ENCODE results near the gene RRM2. TPM values are rescaled to one million over a fixed set of nuclear protein-coding genes. Genes with fewer than 3 reads are reported as not detected.

RRM2 gene
- polyA plus RNA-seq (ENCODE audit: insufficient read length in 4 of 4), result 10 to 100 TPM; 46.6 to 59.7 (median 51.7) TPM

DNA sequence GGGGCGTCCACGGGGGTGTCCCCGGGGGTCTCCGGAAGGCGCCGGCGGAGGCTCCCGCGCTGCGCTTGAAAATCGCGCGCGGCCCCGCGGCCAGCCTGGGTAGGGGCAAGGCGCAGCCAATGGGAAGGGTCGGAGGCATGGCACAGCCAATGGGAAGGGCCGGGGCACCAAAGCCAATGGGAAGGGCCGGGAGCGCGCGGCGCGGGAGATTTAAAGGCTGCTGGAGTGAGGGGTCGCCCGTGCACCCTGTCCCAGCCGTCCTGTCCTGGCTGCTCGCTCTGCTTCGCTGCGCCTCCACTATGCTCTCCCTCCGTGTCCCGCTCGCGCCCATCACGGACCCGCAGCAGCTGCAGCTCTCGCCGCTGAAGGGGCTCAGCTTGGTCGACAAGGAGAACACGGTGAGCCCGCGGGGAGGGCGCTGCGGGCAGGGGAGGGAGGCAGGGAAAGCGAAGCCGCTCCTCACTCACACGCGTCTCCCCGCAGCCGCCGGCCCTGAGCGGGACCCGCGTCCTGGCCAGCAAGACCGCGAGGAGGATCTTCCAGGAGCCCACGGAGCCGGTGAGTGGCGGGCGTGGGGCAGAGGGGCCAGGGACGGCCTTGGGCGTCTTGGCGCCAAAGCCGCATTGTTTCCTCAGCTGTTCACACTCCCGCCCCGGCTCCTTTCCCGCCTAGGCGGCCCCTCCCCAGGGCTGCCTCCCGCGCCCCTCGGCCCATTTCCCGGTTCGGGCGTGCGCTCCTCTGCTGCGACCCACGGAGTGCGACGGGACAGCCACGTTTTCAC, at the start of gene RRM2:
RRM2 (plus strand) TSS at position 240 of the 781 bp plus-strand sequence; CDS start at position 300, 60 bp downstream.
- DNase-seq (ENCODE audit: low read depth in 4 of 4, low spot score in 3 of 4), result peak; percentile 80 to 86 (median 83)

DNA sequence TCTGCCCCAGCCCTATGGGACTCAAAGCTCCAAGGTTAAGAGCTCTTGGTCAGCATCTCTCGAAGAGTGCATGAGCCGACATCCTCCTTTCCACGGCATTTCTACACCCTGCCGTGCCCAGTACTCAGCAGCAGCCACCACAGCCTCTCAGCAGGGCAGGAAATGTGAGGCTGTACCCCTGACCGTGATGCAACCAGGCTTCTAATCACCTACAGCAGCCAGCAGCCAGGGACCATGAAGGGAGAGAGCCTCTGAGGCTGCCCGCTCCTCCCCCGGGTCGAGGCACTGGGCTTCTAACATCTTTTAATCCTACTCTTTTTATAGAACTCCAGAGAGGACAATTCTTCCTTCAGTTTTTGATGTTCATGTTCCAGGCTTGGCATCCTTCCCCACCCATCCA, 48.8 kb upstream of the RRM2 start:
- no peak for DNase-seq (ENCODE audit: low read depth in 4 of 4, low spot score in 3 of 4)

- DNase-seq (ENCODE audit: low read depth in 4 of 4, low spot score in 3 of 4), result no peak
Measured at GRCh38 chr2:10075101-10075500, 47.4 kb upstream of the RRM2 start.

DNA sequence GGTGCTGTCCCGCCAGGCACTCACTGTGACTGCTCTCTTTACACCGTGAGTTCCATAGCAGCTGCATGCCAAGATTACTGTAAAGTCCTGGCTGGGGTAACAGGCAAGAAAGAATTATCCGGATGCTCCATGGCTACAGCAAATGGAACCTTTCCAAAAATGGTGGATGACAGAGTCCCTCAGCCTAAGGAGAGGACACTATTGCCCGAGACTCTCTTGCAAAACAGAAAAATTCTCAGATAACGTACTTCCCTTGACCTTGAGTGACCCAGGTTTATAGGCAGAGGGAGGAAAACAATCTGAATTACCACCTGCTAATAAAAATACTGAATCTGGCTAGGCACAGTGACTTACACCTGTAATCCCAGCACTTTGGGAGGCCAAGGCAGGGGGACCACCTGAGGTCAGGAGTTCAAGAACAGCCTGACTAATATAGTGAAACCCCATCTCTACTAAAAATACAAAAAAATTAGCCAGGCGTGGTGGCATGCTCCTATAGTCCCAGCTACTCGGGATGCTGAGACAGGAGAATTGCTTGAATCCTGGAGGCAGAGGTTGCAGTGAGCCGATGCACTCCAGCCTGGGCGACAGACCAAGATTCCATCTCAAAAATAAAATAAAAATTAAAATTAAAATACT, 46.8 kb upstream of the RRM2 start:
- no peak for DNase-seq (ENCODE audit: low read depth in 4 of 4, low spot score in 3 of 4)

DNA sequence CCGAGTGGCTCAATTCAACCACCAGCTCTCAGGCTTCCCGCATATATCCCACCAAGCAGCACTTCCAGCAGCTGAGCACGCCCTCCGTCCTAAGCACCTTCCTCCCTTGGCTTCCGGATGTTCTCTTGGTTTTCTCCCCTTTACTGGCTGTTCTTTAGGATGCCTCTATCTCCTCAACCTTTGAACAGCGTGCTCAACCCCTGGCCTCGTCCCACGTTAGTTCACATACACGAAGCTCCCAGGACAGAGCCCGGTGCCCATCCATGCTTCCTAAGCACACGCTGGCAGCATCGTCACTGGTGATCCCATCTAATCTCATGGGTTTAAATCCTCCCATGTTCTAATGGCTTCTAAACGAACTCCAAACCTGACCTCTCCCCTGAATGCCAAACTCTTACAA, 46.0 kb upstream of the RRM2 start:
- DNase-seq (ENCODE audit: low read depth in 4 of 4, low spot score in 3 of 4), result no peak

DNA sequence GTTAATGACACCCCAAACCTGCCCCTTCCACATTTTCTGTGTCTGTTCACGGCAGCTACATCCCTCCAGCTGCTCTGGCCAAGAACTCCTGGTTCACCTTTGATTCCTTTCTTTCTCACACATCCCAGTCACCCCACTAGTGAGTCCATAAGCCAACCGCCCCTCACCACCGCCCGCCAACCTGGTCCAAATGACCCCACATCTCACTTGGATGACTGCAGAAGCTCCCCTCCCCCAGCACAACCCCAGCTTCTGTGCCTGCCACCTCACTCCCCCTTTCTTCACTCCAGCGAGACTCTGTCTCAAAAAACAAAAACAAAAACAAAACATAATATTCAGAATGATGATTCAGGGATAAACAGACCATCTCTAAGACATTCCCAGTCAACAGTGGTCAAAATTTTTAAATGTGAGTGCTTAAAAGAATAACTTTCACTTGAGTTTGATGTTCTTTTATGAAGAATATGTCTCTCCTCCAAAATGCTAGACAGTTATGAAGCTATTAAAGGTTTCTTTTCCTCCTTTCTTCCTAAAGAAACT, 45.5 kb upstream of the RRM2 start:
- DNase-seq (ENCODE audit: low read depth in 4 of 4, low spot score in 3 of 4), result no peak

DNA sequence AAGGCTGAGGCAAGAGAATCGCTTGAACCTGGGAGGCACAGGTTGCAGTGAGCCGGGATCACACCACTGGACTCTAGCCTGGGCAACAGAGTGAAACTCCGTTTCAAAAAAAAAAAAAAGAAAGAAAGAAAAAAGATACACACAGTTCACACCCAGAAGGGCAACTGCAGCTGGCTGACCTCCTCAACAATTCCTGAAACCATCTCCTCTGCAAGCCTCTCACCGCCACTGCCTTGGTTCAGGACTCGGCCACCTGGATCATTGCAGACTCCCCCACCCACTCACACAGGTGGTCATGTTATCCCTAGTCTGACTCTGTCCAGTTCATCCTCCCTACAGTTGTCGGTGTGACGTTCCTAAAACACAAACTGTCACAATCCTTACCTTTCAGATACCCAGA, 44.5 kb upstream of the RRM2 start:
- no peak for DNase-seq (ENCODE audit: low read depth in 4 of 4, low spot score in 3 of 4)

DNA sequence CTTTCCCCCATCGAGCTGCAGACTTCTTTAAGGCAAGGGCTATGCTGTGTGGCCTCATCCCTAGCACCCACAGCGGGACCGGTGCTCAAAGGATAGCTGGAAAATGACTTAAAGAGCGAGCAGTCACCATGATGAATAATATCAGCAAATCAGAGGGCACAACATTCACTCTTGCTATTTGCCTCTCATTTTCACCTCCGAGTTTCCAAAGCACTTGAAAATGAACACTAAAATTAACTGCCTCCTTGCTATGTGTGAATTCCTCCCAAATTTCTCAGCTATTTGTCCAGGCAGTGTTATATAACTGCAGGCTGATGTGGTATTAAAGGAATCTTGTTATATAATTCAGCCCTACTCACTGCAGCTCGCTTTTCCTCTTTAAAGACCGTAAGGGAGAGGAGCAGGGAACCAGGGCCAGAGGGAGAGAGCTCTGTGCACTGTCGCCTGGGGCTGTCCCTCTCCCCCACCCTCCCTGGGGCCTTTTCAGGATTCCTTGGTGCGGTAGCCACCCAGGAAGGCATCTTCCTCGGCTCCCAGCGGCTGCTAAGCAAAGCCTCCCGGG, 43.8 kb upstream of the RRM2 start:
- no peak for DNase-seq (ENCODE audit: low read depth in 4 of 4, low spot score in 3 of 4)

GRCh38 chr2:10079266-10079869, 43.2 kb upstream of the RRM2 start:
- no peak for DNase-seq (ENCODE audit: low read depth in 4 of 4, low spot score in 3 of 4)

DNA sequence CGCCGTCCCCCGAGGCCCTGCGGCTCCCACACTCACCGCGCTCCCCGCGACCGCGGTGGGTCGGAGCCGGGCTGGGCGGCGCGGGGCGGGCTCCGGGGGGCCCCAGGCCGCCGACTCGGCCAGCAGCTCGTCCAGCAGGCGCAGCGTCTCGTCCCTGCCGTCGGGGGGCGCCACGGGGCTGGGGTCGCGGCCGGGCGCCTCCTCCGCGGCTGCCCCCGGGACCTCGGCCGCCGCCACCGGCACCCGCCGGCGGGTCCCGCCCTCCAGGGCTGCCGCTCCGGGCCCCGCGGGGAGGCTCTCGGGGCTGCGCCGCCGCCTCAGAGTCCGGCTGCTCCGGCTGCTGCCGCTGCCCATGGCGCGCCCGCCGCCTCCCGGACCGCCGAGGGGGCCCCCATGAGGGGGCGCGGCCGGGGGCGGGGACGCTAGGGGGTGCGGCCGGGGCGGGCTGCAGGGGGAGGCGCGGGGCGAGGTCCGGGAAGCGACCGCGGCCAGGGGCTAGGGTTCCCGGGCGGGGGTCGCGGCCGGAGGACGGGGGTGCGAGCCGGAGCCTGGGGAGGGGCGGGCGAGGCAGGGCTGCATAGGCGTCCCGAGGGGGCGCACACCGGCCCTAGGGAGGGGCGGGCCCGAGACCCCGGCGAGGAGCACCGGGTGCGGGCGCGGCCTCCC, 42.5 kb upstream of the RRM2 start, which contains the start of gene CYS1:
CYS1 (minus strand) TSS at position 542 of the 666 bp plus-strand sequence; CDS start at position 354, 188 bp downstream.
- DNase-seq (ENCODE audit: low read depth in 4 of 4, low spot score in 3 of 4), result no peak

DNA sequence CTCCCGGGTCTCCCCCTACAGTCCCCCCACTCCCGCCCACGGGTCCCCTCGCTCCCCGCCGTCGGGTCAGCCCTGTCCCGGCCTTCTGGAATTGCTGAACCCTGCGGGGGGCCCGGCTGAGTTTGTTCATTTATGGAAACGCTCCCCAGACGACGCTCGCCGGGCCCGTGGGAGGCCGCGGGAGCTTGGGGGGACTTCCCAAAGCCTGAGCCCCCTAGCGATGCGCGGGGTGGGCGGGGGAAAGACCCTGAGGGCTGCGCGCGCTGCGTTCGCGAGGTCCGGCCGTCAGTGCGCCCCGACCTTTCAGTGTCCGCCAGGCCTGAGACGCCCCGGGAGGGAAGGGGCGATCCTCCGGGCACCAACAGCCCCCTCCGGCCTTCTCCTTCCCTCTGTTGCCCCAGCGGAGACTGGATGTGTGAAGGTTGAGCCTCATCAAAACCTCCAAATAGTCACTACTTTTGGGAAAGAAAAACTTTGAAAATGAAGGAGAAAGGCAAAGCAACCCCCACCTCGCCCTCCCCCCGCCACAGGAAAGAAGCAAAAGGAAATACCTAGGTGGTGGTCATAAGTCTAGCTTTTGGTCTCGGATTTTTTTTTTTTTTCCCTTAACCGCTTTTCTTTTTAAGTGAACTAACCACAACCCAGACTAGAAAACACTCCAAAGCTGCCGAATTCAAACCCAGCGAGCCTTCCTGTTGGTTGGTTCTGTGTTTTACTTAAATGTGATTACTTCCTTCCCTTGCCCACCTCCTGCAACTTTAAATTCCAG, 41.8 kb upstream of the RRM2 start:
- no peak for DNase-seq (ENCODE audit: low read depth in 4 of 4, low spot score in 3 of 4)

DNA sequence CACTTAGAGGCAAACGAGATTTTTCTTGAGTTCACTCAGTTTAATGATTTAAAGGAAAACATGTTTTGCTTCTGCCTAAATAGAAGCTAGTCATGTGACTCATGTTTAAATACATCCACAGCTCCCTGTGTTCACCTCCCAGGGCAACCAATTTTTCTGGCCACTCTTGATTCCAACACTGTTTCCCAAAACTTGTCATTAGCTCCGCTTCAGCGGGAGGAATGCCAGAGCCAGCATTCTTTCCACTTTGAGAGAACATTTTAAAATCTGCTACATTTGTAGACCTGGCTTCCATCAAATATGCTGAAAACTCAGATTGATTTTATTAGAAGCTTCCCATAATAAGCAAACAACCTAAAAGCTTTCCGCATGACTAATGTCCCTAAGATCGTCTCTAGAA, 39.5 kb upstream of the RRM2 start:
- no peak for DNase-seq (ENCODE audit: low read depth in 4 of 4, low spot score in 3 of 4)

DNA sequence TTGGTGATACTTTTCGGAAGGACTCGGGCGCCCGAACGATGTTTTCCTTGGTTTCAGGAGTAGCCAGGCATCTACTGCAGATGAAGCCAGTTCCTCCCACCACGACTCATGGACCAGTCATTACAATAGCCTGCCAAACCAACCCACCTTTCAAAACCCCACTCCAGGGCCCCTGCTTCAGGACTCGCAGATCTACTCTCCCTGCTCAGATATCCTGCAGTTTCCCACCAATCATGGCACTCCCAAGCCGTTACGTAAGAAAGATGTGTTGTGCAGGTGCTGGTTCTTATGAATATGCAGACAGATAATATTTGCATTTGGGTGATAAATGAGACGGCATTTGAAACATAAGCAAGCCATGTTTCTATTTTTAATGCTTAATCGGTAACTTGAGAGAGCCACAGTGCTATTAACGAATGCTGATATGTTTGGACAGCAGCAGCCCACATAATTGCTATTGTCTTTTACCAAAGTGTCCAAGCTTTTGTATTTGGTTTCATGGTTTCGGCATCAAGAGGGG, 38.8 kb upstream of the RRM2 start:
- DNase-seq (ENCODE audit: low read depth in 4 of 4, low spot score in 3 of 4), result no peak

- DNase-seq (ENCODE audit: low read depth in 4 of 4, low spot score in 3 of 4), result no peak
Measured at GRCh38 chr2:10084223-10084865, 38.2 kb upstream of the RRM2 start.

DNA sequence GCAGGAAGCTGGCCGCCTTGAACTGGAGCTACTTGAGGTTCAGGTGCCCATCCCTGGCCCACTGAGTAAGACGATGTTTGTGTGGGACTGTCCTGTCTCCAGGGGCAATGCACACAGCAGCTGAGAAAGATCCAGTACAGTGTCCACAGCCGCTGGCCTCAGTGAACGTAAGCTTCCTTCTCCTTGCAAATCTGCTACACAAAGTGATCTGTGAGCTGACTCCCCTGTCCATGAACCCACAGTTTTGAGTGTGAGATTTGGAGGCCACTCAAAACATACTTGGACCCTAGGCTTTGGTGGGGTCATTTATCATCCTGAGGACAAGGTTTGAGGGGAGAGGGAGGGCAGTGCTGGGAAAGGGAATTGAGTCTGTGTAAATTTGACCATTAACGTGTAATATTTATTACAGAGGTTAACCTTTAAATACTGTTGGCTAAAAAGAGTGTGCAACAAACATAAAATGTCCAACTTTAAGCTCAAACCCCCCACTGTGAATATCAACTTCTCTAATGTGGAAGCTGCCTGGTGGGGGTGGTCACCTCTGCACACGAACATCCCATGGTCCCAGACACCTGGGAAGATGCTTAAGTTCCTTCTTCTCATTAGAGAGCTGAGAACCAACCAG, 37.4 kb upstream of the RRM2 start:
- DNase-seq (ENCODE audit: low read depth in 4 of 4, low spot score in 3 of 4), result no peak

DNA sequence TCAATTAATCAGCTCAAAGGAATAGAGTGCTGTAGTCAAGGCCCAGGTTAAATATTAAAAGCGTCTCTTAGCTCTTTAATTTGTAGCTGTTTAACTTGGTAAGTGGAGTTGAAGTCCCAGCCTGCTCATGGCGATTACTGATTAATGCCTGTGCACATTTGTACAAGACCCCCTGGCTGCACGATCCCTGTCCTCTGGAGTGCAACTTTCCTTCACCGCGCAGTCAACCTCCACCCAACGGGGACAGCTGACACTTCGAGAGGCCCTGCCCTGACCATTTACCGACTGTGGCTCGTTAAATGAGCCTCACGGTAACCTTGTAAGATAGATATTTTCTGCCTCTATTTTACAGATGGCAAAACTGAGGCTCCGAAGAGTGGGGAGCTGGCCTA, 36.9 kb upstream of the RRM2 start:
- DNase-seq (ENCODE audit: low read depth in 4 of 4, low spot score in 3 of 4), result peak in 1 of 4 donors; percentile 71

DNA sequence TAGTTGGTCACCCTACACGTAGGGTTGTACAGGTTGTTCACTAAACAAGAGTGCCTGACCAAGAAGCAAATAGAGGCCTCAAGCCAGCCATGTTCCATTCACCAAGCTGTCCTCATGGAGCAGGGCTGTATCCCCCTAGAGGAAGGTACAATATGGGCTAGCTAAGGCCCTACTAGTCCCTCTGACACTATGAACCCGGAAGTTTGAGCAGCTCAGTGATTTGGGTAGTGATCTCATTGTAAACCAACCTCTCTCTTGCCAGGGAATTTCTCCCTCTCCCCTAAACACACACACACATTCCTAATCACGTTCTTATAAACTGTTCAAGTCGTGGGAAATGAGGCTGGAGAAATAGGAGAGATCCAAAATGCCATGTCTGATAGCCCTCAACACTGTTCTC, 35.6 kb upstream of the RRM2 start:
- no peak for DNase-seq (ENCODE audit: low read depth in 4 of 4, low spot score in 3 of 4)

GRCh38 chr2:10087360-10087759, 35.2 kb upstream of the RRM2 start:
- DNase-seq (ENCODE audit: low read depth in 4 of 4, low spot score in 3 of 4), result no peak
